ENCODE data around the gene MPRIP.

- TF ChIP-seq CTCF (IDR thresholded peaks at IDR 0.05 in 8 of 11, conservative IDR thresholded peaks at IDR 0.05 in 3 of 11) (no peak), POLR2AphosphoS5 (IDR thresholded peaks at IDR 0.05) (no peak), POLR2A (IDR thresholded peaks at IDR 0.05) (no peak)
Observed at GRCh38 chr17:17105976-17106375, 63.7 kb downstream of the MPRIP start.
